Head of caudate nucleus (tissue), 42 donors: ENCODE data around the gene PSME1.
A peak's percentile ranks its signal among the peaks of the same experiment; 100 is the strongest.
"Not testable (repeated sequence)": the region's sequence is repeated elsewhere in the genome, so short reads cannot be mapped to it uniquely, and the experiment has no call there.

ENCODE experiments used
- DNase-seq, 42 donors: peaks; one replicate each; pipeline versions ENCODE4 v3.0.0 to v3.0.0-alpha.2; 2020 to 2021; ENCODE audit warnings: mixed read lengths in 7 of 42
- intact Hi-C: fragments of 100-400 bp; cut with DNase I; formaldehyde crosslinking; loops from one replicate; pipeline ENCODE4 v1.15.0; 2022

PSME1 gene

DNA sequence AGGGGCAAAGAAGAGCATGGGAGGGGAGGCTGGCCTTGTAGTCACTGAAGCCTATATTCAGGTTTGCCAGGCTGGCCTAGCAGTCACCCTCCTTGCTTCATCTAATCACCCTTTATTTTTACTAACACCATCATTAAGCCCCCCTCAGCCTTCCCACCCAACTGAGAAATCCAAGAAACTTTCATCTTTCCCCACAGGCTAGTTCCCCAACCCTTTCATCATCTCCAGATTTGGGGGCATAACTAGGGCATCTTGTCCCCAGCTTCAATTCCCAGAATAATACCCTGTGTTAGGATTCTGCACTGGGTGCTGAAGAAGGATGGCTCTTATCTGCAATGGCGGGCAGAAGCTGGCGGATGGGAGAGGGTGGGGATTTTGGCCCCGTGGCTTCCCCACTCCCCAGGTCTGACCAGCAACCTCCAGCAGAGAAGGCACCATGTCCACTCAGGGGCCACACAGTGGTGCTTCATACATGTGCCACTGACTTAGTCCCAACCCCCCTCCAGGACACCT is 35.0 kb upstream of the PSME1 start:
- DNase-seq: no peak
- intact Hi-C loops: no loop called here

DNA sequence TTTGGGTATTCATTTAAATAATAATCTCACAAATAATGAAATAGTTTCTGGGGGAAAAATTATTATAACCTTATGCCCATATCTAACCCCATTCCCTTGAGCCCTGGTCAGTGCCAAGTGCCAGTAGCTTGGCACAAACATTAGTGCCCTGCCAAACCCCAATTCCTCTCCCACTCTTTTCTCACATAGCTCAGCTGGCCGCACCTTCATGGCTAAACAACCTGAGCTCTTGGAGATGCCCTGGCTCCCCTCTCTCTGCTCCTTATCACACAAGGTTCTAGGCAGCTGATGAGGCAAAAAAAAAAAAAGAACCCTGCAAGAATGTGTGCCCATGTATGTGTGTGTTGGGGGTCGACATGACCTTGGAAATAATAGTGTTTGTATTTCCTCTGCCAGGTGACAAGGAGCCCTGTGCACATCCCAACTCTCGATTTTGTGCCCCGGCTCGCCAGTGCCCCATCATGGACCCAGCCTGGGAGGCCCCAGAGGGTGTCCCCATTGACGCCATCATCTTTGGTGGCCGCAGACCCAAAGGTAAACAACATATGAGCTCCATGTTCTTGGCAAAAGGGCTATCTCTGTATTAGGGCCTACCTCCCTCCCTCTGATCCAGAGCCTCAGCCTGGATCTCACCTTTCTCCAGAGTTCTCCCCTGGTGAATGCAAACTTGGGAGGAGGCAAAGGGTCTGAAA is 33.5 kb upstream of the PSME1 start:
- no peak for DNase-seq
- intact Hi-C loops: no loop called here

DNA sequence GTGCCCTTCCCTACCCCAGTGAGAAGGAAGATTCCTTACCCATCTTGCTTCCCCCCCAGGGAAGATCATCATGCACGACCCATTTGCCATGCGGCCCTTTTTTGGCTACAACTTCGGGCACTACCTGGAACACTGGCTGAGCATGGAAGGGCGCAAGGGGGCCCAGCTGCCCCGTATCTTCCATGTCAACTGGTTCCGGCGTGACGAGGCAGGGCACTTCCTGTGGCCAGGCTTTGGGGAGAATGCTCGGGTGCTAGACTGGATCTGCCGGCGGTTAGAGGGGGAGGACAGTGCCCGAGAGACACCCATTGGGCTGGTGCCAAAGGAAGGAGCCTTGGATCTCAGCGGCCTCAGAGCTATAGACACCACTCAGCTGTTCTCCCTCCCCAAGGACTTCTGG is 32.5 kb upstream of the PSME1 start:
- intact Hi-C loops: no loop called here
- no peak for DNase-seq

DNA sequence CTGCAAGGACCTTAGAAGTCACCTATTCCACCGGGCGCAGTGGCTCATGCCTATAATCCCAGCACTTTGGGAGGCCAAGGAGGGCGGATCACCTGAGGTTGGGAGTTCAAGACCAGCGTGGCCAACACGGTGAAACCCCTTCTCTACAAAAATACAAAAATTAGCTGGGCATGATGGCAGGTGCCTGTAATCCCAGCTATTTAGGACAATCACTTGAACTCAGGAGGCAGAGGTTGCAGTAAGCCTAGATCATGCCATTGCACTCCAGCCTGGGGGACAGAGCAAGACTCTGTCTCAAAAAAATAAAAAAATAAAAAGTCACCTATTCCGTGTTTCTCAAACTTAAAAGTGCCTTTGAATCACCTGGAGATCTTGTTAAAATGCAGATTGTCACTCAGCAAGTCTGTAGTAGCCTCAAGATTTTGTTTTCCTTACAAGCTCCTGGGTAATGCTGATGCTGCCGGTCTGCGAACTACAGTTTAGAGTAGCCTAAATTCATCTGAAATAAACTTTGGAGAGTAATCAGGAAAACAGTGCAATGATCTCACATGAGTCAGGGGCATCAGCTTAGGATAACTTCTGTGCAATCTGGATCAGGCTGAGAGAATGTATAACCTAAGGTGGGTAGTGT is 30.3 kb upstream of the PSME1 start:
- DNase-seq, intact Hi-C loops: not testable (repeated sequence)

DNA sequence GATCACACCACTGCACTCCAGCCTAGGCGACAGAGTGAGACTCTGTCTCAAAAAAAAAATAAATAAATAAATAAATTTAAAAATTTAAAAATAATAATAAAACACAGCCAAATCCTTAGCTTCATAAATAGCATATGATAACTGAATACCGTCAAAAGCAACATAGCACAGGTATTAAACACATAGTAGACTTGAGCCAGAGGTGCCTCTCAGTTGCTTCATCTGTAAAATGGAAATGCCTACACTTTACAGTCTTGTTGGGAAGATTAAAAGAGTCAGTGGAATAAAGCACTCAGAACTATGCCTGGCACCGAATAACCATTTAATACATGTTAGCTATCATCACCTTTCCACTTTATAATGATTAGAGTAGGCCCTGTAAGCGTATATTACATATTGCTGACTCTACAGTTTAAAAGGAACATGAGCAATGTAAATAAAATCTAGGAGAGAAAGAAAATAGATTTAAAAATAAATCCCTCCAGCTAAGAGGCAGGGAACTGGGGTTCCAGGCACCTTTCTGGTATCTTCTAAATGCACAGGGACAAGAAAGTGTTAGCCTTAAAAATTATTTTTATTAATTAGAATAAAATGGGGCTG is 29.2 kb upstream of the PSME1 start:
- intact Hi-C loops: no loop called here
- DNase-seq: no peak

DNA sequence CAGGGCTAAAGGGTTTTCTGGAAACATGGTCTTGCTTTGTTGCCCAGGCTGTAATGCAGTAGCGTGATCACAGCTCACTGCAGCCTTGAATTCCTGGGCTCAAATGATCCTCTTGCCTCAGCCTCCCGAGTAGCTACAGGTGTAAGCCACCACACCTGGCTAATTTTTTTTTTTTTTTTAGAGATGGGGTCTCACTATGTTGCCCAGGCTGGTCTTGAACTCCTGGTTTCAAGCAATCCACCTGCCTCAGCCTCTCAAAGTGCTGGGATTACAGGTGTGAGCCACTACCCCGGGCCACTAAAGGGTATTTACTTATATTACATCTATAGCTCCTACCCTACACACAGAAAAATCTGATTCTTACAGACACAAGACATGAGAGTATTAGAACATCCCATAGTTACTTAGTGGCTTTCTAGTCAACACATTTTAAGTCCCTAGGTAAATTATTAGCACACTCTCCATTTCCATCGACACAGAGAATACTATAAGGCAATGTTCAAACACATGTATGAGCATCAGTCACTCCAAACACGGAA is 27.6 kb upstream of the PSME1 start:
- DNase-seq: no peak
- intact Hi-C loops: no loop called here

DNA sequence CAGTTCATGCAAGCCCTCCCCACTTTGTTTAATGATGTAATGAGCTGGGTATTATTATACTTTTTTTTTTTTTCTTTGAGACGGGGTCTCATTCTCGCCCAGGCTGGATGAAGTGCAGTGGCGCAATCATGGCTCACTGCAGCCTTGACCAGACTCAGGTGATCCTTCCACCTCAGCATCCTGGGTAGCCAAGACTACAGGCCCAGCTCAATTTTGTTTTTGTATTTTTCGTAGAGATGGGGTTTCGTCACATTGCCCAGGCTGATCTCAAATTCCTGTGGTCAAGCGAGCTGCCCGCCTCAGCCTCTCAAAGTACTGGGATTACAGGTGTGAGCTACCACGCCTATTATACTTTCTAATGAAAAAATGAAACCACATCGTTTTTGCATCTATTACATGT is 25.9 kb upstream of the PSME1 start:
- DNase-seq: no peak
- intact Hi-C loops: no loop called here

DNA sequence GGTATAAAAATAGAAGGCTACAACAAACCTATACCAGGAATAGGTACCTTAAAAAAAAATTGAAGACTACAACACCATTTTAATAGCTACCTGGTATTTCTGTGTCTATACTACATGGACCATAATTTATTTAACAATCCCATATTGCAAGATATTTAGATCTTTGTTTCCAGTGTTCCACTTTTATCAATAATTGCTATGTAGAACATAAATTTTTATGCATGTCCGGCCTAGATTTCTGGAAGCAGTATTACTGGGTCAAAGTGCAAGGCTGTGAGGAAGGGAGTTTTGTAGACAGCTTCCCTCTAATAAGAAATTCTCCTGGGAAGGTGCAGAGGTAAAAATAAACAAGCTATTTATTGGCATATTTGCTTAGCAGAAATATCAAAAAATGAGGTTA is 25.5 kb upstream of the PSME1 start:
- DNase-seq: no peak
- intact Hi-C loops: no loop called here

DNA sequence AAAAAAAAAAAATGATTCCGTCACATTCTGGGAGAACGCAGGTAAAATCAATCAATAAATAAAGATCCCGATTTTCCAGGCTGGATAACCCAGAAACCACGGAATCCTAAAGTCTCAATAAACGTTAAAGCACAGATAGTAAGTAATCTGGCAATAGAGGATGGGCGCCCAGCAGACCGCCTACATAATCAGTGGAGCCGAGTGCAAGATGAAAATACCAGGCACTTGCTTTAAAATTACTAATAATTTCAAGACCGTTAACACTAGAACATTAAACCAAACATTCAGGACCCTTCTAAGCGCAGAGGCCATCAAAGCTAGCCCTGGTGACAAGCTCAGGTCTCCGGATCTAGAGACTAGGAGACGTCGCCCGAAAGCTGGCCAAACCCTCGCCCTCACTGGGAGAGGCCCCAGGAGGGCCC is 22.6 kb upstream of the PSME1 start:
- DNase-seq: no peak
- intact Hi-C loops: no loop called here

DNA sequence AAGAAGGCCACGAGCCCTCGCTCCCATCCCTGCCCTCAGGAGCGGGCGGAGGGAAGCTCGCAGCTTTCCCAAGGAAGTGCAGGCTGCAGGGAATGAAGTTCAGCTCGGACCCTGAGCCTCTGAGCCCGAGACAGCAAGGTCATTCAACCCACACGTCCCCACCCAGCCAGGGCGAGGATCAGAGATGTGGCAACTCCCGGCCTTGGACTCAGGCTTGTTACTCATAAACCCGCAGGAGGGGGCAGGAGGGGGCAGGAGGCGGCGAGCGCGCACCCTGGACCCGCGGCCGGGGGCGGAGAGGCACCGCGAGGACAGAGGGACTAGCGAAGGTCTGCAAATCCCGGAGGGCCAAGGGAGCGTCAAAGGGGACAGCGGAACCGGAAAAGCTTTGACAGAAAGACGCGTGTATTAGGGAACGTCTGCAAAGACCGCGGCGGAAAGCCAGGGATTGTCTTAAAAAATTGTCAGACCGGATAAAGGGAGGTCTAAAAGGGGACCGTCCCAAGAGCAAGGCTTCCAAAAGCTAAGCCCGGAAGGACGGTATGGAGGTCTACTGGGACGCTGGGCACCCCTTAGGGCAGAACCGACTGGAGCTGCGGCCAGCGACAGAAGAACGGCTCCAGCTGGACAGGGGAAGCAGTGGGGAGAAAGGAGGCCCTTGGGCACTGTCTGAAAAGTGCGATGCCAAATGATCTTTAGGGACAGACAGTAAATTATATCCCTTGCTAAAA is 22.0 kb upstream of the PSME1 start:
- intact Hi-C loops: loop anchor here (2.0 kb wide), 1 partner anchor 27 kb away; the partner anchor contains the start of gene EMC9
- peak; percentile 68 to 94 (median 82) for DNase-seq

DNA sequence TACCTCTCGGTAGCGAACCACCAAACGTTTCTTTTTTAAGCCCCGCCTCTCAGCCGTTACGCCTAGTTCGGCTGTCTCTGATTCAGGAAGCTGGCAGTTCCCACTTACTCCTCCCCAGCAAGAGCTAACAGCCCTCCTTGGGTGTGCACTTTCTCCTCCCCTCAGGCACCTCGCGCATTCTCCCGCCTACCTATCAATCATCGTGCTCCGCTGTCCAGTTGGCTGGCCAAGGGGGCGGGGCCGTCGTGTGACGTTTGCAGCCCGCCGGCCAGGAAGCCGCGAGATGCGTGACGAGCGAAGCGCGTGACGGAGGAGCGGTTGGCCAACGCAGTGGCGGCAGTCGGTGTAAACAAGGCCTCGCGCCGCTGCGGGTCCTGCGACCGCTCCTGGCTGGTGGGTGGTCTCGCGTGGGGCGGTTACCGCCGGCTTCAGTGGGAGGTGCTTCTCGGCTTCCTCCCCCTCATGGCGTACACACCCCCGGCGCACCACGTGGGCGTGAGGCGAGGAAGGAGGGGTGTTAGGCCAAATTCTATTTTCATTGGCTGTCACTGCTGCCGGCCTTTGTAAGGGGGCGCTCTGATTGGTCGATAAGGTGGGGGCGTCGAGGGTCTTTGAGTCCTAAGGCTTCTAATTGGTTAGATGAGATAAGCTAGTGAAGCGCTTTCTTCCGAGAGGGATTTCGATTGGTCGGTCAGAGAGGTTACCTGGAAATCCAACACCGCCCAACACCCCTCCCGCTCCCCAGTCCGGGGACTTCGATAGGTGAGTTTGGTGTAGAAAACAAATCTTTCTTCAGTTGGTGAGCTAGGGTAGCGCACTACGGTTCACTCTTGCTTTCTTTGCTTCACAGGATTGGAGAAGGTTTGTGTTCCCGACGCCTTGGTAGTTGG is 21.2 kb upstream of the PSME1 start, which contains the start of the genes DCAF11 and NRL:
TSS of gene DCAF11 (plus strand) at position 246 of the 890 bp plus-strand sequence. CDS start 818 bp downstream, outside the sequence.
TSS of gene NRL (minus strand) at position 418 of the 890 bp plus-strand sequence. CDS start 32,101 bp downstream, outside the sequence.
- intact Hi-C loops: loop anchor here (2.0 kb wide), 1 partner anchor 26 kb away; the partner anchor contains the start of gene EMC9
- DNase-seq: peak; percentile 95 to 99 (median 98)

DNA sequence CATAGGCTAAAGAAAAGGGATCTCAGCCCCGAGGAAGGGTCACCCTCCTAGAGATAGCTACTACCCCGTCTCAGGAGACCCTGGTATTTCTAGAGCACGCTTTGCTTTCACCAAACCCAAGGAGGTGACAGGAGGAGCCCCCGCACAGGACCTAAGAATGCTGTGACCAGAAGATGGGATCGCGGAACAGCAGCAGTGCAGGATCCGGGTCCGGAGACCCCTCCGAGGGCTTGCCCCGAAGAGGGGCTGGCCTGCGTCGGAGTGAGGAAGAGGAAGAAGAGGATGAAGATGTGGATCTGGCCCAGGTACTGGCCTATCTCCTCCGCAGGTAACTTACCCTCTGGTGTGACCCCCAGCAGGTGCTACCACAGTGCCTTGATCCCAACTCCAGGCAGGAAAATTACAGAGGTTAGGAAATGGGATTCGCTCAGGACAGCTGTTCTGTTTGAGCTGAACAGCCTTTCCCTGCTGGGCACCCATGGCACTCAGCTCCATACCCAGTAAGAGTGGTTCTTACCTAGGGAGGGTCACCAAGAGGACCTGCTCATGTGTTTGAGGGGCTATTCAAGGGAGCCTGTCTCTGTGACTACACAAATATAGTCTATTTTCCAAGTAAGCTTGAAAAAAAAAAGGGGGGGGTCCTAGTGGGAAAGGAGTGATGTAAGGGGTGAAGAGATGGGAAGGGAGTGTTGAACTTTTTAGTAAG is 20.4 kb upstream of the PSME1 start:
- intact Hi-C loops: loop anchor here (2.0 kb wide), 1 partner anchor 25 kb away; the partner anchor contains the start of gene EMC9
- no peak for DNase-seq

DNA sequence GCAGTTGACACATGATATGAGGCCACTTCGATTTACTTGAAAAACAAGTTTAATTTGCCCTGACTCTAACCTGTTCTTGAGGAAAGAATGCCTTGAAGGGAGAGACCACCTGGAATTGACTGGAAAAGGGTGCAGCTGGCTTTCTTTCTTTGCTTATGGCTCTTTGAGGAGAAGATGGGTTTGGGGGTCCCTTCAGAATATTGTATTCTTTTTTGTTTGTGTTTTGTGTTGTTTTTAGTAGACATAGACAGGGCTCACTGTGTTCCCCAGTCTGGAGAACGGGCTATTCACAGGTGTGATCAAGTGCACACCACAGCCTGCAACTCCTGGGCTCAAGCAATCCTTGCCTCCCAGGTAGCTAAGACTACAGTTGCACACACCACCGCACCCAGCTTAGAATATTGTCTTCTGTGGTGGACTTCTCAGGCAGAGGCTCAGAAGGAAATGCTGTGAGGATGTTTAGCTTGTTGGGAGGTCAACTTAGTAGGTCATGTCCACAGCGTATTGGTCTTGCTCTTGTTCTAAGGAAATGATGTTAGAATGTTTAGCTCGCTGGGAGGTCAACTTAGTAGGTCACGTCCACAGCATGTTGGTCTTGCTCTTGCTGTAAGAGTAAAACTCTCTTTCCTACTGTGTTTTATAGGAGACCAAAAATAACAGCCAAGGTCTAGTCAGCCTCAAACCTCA is 19.7 kb upstream of the PSME1 start:
- no peak for DNase-seq
- intact Hi-C loops: no loop called here

DNA sequence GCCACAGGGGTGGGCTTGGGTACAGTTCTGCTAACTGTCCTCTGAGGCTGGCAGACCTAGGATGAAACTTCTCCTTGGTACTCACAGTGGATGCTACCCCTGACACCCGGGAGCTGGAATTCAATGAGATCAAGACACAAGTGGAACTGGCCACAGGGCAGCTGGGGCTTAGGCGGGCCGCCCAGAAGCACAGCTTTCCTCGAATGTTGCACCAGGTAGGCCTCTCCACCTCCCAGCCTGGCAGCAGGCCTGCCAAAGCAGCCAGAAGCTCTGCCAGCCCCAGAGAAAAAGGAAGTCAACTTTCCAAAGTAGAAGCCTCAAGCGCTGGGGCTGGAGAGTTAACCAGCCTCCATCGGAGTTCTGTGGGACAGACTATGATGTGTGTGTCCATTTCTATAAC is 18.8 kb upstream of the PSME1 start:
- DNase-seq: no peak
- intact Hi-C loops: no loop called here

DNA sequence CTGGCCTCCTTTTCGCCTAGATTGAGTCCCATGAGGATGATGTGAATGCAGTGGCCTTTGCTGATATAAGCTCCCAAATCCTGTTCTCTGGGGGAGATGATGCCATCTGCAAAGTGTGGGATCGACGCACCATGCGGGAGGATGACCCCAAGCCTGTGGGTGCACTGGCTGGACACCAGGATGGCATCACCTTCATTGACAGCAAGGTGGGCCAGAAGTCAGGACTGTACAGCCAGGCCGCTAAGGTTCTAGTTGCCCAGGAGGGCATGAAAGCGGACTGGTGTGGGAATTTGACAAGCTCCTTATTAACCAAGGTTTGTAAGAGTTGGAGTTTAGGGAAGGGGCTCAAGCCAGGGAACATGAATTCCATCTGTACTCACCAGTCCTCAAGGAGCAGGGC is 16.3 kb upstream of the PSME1 start:
- DNase-seq: no peak
- intact Hi-C loops: no loop called here

DNA sequence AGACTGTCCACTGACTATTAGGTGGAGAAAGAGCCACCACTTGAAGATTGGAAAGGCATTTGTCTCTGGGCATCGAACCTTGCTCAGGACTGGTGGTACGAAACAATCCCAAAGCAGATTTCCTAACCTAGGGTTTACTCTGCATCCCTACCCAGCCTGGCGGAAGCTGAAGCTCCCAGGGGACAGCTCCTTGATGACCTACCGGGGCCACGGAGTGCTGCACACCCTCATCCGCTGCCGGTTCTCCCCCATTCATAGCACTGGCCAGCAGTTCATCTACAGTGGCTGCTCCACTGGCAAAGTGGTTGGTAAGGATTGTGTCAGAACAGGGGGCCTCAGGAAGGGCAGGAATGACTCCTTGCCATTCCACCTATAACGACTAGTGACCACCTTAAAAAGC is 14.8 kb upstream of the PSME1 start:
- intact Hi-C loops: no loop called here
- DNase-seq: no peak

DNA sequence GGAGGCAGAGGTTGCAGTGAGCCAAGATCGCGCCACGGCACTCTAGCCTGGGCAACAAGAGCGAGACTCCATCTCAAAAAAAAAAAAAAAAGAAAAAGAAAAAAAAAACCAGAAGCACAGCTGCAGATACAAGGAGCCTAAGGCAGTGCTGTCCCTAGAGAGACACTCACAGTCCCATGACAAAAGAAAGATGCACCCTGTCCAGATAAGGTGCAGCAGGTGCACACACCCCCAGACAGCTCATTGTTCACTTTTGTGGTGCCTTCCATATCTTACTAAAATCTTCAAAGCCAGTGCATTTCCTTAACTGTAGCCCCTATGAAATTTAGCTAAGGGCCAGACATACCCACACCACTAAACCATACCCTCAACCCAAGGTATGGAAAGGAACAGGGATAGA is 13.6 kb upstream of the PSME1 start:
- intact Hi-C loops: no loop called here
- DNase-seq: no peak
